IPS-NIHi7 (cell line): ENCODE measurements around the gene FRY.
A peak's percentile ranks its signal among the peaks of the same experiment; 100 is the strongest.

Experiments used
- DNase-seq: peaks from one replicate; pipeline ENCODE4 v3.0.0; 2012; ENCODE audit warnings: mixed read lengths; ENCODE audit errors: extremely low spot score

The FRY gene

DNA sequence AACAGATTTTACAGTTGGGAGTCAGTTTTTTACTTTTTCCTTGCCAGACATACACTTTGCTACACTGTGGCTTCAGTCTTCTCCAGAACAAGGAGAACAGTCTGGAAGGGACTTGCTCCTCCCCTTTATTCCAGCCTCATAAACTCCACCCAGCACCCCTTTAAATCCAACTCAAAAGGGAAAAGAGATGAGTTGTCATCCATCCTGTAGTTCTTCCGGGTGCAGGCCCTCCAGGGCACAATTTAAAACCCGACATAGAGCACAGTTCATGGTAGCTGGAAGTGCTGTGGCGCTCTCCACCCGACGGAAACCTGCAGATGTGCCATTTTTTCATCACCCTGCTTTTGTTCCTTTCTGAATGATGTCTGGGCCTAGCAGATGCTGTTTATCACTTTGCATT lies 184.7 kb downstream of the FRY start:
- DNase-seq, result no peak

DNA sequence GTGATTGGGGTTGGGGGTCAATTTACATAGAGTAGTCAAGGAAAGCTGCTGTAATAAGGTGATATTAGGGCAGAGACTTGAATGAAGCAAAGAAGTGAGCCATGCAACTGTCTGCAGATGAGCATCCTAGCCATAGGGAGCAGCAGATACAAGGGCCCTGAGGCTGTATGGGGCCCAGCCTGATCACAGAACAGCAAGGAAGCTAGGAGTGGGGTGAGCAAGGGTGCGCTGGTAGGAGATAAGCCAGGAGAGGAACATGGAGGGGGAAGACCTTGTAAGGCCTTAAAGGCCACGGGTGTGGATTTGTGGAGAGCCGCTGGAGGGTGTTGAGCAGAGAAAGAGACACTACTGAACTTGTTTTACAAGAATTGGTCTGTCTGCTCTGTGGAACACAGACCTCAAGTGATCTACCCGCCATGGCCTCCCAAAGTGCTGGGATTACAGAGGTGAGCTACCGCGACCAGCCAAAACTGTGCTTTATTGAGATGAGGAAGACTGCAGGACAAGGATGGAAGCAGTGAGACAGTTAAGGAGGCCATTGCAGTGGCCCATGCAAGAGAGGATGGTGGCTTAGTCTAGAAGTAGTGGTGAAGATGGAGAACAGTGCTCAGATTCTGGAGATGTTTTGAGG lies 190.6 kb downstream of the FRY start:
- no peak for DNase-seq

DNA sequence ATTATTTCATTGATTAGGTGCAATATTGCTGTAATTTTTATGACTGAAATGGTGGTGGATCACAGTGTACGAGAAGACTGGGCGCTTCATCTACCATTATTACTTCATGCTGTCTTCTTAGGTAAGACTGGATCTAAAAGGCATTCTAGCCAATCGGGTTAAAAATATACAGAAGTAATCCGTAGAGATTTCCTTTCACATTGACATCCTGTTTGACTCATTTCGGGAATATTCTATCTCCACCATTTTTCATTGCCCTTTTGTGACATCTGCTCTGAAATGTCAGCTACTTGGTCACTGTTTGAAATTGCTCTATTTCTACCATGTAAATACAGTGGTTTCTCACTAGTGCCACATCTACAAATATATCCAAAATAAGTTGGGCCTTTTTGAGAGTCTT lies 193.3 kb downstream of the FRY start:
- DNase-seq, result no peak

DNA sequence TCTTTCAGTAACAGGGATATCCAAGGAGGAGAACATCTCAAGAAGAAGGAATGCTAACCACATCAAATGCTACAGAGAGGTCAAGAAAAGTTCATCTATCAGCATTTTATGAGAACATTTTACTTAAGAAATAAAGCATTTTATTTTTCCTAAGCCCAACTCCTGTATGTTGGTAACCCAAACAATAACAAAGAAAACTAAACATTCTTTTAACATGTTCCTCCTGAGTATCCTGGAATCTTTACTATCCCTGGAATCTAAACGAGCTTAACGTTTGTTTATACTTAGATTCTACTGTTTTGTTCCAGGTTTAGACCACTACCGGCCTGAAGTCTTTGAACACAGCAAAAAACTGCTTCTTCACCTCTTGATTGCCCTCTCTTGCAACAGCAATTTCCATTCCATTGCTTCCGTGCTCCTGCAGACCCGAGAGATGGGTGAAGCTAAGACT lies 193.9 kb downstream of the FRY start:
- DNase-seq, result no peak

DNA sequence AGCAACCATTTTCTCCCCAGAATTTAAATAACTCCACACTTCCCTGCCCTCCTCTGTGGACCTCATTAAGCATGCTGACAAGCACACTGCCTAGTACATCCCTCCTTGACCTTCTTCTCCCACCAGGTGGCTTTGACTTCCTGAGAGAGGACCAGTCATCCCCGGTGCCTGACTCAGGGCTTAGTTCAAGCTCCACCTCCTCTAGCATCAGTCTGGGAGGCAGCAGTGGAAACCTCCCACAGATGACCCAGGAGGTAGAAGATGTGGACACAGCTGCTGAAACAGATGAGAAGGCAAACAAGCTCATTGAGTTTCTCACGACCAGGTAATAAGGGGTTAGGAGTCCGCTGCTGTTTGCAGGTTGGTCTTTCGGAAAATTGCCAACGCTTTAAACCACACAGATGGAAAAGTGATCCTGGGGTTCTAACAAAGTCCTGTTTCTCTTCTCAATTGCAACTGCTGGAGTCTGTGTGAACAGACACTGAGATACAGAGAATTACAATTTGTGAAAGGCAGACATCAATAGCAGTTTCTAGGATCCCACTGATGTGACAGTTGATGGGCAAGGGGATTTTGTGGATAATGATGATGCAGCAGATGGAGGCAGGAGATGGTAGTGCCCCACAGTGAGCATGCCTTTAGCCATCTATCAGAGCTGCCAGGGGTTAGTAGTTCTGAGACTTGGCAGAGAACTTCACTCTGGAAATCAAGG lies 196.9 kb downstream of the FRY start:
- DNase-seq, result peak; percentile 21

DNA sequence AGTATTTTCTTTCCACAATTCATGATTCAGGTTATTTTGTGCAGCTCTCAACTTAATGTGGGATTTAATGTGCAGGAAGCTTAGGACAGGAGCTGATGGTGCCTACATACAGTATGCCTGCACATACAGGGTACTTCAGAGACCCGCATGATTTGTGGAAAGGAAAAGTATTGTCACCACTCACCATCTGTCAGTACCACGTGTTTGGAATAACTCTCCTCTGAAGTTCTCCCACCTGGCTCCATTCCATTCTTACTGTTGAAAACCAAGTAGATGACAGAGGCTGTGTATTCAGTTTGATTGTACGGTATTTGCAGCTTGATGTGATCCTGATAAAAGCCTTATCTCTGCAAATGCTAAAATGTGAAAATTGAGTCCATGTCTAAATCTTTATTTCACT lies 197.9 kb downstream of the FRY start:
- DNase-seq, result no peak

DNA sequence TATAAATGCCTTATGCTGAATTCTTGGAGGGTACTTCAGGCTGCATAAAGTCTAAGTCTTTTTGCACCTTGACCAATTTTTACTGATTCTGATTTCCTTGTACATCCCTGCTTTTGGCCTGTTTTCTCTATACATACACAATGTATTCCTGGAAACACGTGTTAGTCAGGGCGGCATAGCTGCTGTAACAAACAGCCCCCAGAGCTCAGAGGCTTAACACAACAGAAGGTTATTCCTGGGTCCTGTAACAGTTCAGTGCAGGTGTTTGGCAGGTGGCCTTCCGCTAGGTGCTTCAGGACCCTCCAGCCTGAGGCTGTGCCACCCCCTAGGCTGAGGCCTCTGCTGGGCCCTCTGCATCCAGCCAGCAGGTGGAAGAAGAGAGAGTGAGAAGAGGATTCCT lies 200.7 kb downstream of the FRY start:
- no peak for DNase-seq

DNA sequence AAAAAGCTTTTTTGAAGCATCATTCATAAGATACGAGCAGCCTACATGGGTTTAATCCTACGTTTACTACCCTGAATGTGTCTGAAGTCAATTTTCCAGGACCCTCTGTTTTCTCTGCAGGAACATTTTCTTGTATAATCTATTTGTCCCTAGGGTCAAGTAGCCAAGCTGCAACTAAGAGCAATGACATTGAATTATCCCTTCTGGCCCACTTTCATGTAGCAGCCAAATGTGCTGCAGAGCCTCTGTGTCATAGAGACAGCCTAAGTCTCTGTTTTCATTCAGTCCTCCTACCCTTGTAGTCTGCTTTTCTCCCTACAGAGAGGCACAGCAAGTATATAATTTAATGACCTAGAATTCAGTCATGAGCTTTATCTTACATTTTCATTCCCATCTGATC lies 201.5 kb downstream of the FRY start:
- DNase-seq, result no peak

DNA sequence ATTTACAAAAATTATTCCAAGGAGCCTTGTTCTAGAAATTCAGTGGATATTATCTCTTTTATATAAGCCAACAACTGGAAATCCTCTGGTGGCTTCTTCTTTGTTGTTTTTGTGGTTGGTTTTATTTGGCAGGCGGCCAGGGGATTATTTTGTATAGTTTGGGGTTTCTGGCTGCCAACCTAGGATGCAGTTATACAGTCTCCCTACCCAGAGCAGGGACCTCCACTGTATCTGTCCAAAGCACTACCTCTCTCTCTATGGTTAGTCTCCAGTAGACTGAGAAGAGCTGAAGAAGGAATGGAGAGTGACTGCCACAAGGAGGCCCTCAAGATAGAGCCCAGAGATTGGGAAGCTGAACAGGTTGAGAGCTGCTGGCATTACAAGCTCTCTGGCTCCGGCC lies 203.3 kb downstream of the FRY start:
- no peak for DNase-seq

DNA sequence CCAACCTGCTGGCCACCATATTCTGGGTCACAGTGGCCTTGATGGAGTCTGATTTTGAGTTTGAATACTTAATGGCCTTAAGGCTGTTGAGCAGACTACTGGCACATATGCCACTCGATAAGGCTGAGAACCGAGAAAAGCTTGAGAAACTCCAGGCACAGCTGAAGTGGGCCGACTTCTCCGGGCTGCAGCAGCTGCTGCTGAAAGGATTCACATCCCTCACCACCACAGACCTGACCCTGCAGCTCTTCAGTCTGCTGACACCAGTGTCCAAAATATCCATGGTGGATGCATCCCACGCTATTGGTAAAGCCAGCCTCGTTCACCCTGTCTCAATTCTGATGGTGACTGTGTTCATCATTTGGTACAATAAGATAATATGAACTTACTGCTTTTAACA lies 206.1 kb downstream of the FRY start:
- no peak for DNase-seq

DNA sequence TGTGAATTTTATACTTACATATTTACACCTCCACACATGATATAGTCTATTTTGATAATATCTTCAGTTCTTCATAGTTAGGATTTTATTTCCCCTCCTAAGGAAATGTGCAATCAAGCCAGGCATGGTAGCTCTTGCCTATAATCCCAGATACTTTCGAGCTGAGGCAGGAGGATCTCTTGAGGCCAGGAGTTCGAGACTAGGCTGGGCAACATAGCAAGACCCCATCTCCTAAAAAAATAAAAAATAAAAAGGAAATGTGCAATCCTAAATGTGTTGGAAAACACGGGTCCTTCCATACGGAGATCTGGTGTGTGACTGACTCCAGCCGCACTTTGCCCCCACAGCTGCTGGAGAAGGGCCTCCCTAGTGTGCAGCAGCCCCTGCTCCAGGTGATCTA lies 212.1 kb downstream of the FRY start:
- DNase-seq, result no peak

DNA sequence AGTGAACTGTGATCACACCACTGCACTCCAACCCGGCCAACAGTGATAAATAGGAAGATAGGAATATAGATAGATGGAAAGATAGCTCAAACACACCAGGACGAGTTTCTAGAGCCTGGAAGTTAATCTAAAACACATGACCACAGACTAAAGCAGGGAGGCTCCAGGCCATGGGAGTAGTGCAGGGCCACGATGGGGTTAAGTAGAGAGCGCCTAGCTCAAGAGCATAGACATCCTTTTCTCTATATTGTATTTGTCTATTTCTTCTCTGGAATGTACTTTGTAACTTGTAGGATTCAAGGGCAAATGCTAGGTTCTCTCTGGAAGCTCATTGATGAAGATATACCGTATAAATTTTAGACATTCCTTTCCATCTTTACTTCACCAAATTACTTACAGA lies 214.0 kb downstream of the FRY start:
- DNase-seq, result no peak

DNA sequence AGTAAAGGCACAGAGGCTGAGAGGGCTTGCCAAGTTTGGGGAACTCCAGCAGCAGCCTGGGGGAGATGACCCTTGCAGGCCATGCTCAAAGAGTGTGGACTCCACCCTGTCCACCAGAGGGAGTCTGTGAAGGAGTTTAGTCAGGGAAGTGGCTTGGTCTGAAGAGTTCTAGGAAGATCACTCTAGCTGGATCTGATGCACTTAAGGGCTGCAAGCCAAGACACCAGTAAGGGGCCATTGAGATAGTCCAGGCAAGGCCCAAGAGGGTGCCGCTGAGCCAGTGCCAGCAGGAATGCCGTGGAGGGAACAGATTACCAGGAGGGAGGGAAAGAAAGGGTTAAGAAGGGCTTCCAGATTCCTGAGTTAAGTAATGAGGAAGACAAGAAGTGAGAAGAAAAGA lies 214.9 kb downstream of the FRY start:
- DNase-seq, result peak; percentile 87

DNA sequence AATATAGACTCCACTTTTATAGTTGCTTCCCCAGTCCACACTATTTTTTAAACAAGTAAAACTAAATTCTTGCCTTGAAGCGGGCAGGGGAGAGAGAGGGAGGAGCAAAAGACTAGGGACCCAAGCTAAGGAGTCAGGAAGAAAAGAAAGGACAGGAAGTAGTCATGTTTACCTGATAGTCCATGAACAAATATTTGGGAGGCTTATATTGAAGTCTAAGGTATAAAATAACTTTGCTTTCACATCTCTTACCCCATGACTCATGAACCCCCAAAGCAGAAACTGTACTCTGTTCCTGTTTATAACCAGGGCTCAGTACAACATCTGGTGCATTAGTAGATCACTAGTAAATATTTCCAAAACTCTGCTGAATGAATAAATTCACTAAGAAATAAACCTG lies 216.3 kb downstream of the FRY start:
- DNase-seq, result no peak

DNA sequence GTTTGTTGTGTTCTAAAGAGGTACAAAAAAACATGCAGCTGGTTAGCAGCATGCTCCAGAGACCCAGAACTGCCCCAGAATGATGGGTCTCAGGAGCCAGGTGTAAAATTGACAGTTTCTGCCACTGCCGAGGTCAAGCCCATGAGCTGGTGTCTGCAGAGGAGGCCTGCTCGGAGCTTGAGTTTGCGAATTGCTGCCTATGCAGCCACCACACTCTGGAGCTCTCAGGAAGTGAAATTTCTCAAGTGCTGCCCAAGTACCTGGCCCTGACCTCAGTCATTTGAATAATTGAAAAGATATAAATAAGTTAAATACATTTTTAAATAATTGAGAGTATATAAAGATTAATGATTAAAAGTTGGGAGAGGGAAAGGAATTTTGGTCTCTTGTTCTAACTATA lies 217.2 kb downstream of the FRY start:
- DNase-seq, result no peak

DNA sequence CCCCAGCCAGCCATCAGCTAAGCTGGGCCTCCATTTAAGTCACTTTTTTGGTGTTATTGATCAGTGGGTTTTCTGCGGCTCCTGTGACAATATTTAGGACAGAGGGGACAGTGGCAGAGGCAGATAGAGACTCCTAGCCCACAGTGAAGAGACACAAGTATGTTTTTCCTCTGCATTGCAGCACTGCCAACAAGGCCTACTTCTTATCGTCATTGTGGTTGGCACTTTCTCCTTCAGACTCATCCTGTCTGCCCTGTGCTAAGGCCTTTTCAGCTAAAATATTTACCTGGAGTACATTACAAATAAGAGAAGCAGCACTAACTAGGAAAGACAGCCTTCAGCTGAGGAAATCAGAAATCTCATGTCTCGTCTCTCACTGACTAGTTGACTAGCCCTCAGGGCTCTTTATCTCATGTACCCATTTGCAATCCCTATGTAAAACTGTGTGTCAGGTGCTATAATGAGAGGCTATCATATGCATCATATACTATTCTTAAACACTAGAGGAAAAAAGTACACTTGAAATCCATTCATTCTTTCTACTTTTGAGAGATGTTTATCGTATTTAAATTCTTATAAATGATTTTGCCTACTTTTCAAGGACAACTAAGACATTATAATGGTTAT lies 221.4 kb downstream of the FRY start:
- DNase-seq, result no peak

DNA sequence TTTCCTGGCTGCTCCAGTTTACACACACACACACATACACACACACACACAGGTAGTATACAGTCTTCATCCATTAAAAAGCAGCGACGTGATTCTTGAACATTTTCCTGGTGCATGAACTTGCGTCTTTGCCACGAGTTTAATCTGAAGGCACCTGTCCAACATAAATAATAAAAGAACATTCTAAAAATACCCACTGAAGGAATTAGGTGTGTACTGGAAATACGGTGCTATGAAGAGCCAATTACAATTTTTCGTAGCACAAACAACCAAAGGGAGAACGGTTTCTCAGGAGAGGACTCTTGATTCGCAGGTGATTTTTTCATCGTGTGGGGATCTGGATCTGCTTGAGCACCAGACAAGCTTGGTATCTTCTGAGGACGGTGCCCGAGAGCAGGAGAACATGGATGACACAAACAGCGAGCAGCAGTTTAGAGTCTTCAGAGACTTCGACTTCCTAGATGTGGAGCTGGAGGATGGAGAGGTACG lies 222.4 kb downstream of the FRY start:
- no peak for DNase-seq

DNA sequence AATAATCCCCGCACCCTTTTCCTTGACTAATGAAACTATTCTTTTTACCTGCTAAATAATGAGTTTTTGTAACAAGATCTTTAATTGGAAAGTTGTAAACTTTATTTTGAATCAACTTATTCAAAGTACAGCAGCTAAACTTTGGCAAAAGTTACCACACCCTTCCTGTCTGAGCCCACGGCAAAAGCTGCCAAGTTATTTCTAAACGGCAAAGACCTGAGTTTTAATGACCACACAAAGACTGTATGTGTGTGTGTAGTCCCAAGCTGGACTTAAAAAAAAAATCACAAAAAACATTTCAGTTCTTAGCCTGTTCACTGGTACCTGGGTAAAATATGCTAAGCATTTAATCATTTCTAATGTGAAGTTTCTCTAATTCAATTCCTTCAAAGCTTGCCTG lies 222.8 kb downstream of the FRY start:
- no peak for DNase-seq

DNA sequence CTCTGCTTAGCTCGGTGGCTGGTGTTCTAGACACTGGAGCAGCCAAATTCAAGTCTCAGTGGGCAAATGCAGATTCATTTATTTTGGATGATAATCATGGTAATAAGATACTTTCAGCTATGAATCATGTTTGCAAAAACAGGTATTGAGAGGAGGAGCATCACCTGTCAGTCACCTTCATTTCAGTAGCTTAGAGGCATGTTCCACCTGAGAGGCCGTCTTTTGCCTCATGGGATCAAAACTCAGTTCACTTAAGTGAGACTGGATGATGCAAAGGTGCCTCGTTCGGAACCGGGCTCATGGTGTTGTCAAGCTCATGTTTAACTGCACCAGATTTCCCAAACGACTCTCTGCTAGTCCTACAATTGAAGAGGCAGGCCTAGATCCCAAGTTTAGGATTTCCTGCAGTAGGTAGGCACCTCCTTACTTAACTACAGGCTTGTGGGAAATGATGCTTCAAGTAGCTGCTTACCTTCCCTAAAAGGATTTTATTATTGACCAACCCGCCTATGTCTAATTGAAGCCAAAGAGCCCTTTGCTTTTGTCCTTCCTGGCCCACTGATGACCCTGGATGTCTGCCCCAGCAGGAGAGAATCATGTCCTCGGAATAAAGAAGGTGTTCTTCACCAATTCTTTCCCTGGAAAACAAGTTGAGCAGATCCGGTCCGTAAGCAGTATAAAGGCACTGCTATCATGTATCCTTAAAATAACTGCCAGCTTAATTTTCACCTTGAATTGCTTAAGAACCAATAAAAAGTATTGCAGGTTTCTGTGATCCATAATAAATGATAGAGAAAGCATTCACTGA lies 223.5 kb downstream of the FRY start:
- DNase-seq, result no peak

DNA sequence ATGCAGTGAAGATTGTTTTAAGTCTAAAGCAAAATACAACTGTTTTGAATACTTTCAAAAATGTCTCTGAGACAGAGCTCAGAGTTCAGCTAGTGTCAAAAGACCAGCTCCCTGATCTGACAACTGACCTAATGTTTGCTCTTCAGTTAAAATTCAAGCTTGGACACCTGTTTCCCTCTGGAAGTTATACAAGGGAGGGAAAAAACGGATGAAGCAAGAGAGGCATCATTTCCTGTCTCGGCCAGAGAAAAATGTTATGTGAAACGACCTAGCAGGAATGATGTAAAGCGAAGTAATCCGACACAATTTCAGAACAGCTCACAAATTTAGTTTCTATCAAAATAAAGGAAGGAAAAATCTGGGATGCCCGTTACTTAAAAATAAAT lies 224.1 kb downstream of the FRY start:
- no peak for DNase-seq

DNA sequence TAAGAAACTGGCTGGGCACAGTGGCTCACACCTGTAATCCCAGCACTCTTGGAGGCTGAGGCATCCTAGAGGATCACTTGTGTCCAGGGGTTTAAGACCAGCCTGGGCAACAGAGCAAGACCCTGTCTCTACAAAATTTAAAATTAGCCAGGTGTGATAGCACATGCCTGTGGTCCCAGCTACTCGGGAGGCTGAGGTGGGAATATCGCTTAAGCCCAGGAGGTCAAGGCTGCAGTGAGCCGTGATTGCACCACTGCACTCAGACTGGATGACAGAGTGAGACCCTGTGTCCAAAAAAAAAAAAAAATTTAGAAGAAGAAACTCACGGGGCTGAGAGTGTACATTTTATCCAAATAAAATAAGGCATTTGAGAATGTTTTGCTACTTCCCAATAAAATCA lies 224.7 kb downstream of the FRY start:
- DNase-seq, result no peak

DNA sequence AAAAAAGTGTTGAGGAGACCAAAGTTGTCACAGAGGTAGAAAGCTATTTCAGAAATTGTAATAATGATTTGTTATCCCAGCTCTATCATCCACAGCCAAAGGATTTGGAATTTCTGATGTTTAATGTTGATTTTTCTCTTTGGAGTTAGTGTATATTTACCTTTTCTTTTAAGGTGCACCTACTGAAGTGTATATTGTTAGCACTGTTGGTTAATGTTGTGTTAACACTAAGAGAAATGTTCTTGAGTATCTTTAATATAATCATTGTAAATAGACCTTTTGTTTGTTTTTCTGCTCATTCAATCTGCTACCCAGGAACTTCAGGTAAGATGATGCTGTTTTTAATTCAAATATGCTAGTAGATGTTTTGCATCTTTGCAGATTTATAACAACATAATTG lies 226.1 kb downstream of the FRY start:
- no peak for DNase-seq
